HG03575 (cell line): ENCODE results near the gene SLC4A1.

Experiments
- ATAC-seq: cut with Tn5 transposase; IDR thresholded peaks from one replicate; pipeline ENCODE4 v1.9.1; 2021; ENCODE audit not compliant: unreplicated experiment, insufficient number of reproducible peaks, low FRiP score; ENCODE audit errors: extremely low read depth

SLC4A1 gene

GRCh38 chr17:44212507-44213402, 55.2 kb downstream of the SLC4A1 start:
- no peak for ATAC-seq

DNA sequence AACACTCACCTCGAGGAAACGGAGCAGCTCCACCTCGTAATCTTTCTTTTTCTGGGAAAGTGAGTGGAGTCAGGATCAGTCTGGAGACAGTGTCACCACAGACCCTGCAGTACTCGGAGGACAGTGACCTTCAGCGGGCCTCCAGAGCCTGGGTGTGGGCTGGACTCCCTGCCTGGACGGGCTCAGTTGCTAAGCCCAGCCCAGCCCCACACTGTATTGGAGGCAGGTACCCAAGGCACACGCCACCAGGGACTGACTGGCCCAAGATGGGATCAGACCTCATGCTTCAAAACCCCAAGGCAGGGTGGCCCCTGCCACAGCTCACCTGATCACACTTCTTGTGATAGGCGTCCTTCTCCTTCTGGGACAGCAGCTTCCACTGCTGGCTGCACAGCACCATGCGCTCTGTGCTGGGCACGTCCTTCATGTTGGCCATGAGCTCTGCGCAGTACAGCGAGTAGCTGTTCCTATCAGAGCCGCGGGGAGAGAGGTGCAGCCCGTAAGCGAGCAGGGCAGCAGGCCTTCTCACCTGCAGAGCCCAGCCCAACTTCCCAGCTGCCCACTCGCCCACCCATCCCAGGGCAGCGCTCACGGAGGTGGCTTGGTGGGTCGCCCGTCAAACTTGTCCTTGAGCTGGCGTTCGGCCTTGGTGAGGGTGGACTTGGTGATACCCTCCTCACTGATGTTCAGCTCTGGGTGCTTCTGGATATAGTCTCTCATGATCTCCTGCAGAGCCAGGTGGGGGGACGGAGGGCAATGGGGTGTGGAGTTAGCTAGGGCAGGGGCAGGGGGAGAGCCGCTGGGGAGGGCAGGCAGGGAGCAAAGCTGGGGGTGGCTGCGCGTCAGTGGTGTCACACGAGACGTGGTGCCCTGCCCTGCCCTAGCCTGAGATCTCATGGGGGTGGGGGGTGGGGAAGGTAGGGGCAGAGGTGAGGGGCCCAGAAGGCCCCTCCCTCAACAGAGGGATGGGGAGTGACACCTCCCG, 56.4 kb downstream of the SLC4A1 start:
- no peak for ATAC-seq

- ATAC-seq = no peak
Observed at GRCh38 chr17:44210342-44211192, 57.4 kb downstream of the SLC4A1 start.

DNA sequence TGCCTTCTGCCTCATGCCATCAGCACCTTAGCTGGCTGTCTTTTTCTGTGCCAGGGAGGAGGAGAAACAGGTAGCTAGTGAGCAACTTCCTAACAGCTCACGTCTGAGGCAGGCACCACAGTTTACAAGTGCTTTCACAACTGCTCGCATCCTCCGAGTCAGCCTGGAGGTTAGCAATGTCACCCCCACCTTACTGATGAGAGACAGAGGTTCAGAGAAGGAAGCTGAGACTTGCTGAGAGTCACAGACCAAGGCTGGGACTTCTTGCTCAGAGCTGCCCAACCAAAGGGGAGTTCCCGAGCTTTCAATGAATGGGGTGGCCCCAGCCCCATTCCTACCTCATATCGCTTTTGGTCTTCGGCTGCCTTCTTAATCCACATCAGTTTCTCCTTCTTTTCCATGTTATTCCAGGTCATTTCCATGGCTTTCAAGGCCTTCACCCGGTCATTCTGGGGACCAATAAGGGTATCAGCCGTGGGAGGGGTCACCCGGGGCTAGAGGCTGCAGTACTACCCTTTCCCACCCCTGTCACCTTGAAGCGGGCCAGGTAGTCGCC, 58.1 kb downstream of the SLC4A1 start:
- no peak for ATAC-seq

DNA sequence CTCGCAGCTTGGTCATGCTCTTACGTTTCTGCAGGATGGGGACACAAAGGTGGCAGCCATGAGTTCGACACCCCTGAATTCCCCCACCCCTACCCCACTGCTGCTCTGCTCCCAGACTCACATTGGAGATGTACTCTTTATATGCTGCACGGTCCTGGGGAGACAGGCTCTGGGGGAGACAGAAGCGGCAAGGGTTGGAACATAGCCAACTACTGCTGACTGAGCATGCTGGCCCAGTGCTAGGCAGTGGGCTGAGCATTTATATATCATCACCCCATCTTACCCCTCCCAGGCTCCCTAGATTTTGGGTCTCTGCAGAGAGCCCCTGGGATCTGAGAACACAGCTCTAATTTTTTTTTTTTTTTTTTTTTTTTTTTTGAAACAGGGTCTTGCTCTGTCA, 60.2 kb downstream of the SLC4A1 start:
- ATAC-seq = no peak

DNA sequence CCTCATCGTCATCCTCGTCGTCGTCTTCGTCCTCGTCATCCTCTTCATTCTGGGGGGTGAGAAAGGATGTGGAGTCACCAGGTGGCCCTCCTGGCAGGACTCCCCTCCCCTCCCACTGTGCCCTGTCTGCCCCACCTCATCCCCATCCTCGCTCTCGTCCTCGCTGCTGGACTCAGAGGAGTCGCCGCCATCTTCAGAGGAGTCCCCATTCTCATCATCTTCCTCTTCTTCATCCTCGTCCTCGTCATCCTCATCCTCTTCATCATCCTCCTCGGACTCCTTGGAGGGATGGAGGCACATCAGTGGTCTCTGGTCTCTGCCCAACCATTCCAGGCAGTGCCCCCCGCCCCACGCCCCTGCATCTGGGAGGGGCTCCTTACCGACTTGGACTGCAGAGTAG, 60.6 kb downstream of the SLC4A1 start:
- no peak for ATAC-seq

DNA sequence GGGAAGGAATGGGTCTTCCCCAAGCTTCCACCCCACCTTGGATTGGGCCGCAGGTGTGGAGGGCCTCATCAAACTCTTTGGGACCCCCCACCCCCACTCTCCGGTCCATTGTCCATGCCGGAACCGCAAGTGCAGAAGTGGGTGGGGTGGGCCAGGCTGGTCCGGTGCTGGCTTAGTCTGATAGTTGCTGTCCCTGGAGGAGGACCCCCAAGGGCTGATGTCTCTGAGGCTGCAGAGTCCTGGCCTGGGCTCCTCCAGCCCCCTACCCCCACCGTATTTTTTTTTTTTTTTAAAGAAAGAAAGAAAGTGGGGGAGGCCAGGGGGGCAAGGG, 61.1 kb downstream of the SLC4A1 start:
- ATAC-seq = no peak

DNA sequence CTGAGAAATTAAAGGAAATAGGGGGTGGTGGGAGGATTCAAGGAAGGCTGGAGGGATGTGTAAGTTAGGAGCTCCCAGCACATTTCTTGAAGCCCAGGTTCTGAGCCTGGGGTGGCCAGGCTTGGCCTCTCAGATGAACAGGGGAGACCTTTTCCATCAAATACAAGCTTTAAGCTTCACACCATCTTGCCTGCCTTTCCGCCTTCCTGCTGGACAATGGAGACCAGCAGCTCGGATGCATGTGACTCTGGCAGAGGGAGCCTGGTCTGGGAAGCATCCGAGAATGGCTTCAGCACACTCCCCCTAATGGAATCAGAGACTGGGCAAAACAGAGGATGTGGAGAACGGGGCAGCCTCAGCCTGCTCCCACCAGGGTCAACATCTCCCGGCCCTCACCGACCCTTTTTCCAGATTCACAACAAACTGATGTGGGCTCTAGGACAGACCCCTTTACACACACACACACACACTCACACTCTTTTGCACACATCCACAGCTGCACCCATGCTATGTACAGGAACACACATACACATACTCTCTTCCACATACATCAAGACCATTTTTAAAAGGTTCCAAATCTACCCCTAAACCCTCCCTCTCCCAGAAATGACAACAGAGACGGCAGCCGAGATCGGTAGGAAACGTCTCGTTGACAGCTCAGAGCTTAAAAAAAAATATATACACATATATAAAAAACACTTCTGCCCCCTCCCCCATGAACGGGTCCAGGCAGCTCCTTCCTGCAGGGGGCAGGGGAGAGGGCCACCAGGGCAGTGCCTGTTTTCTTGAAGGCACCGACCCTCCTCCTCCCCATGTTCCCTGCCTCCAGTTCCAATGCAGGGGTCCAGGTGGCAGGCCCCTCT, 61.7 kb downstream of the SLC4A1 start:
- ATAC-seq = no peak

GRCh38 chr17:44204441-44204882, 63.5 kb downstream of the SLC4A1 start:
- ATAC-seq = no peak

DNA sequence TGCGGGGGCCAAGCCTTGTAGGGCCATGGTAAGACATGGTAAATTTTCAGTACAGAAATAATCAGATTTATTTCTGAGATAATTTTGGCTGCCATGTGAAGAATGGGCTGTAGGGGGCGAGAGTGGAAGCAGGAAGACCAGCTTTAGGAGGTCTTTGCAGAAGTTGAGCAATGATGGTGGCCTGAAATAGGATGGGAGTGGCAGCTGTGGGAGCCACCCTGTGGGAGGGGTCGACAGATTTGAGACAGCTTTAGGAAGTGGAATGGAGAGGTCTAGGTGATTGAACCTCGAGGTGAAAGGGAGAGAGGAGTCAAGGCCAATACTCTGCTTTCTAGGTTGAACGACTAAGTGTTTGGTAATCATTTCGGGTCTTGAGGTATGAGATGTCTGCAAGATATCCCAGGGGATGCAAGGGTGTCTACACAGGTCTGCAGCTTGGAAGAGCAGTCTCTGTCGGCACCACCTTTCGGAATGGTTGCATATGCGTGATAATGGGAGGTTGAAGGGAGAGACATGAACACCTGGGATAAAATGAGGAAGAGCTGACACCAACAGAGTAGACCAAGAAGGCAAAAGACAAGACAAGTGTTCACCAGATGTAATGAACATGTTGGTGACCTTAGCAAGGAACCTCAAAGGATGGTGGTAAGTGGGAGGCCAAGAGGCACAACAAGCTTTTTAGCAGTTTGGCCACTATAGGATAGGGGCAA, 64.0 kb downstream of the SLC4A1 start:
- ATAC-seq = no peak

DNA sequence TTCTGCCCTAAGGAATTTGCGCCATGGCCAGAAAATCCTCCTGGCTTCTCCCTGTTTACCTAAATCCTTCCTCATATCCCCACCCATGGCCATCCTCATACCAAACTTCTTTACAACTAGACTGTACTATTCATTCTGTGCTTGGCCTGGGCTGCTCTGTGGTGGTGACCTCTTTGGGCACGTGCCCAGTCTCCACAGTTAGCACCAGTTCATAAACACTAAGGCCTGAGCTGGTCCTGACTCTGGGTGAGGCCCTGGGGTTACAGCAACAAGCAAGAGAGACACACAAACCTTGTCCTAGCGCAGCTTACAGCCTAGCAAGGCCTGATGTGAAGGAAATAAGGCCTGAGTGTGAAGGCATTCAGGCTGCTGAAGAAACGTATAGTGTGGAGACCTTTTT, 65.2 kb downstream of the SLC4A1 start:
- ATAC-seq = no peak

DNA sequence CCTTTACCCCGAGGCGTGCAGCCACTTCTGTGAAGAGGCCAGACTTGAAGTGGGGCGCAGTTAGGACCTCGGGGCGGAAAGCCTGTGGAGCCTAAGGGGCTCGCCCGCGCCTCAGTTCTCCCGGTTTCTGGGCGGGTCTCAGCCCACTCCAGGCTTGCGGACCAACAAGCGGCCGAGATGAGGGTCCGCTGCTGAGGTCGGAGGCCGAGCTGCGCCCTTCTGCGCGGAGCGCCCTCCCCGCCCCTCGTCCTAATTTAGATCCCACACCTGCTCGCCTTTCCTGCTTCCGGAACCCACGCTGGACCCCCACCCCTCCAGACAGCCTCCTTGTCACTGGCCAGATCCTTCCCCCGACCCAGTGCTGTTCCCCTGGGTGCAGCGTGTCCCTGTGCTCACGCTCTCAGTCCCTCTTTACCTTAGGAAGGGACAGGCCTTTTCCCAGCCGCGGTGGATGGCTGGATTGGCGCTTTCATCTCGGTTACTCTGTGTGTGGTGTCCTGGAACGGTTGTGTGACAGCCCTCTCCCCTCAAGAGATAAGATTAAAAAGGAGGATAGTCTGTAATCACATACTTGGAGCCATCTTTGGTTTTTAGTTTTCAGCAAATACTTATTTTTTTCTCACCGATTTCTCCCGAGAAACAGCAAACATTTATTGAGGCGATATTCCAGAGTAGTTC, 67.3 kb downstream of the SLC4A1 start:
- ATAC-seq = no peak

DNA sequence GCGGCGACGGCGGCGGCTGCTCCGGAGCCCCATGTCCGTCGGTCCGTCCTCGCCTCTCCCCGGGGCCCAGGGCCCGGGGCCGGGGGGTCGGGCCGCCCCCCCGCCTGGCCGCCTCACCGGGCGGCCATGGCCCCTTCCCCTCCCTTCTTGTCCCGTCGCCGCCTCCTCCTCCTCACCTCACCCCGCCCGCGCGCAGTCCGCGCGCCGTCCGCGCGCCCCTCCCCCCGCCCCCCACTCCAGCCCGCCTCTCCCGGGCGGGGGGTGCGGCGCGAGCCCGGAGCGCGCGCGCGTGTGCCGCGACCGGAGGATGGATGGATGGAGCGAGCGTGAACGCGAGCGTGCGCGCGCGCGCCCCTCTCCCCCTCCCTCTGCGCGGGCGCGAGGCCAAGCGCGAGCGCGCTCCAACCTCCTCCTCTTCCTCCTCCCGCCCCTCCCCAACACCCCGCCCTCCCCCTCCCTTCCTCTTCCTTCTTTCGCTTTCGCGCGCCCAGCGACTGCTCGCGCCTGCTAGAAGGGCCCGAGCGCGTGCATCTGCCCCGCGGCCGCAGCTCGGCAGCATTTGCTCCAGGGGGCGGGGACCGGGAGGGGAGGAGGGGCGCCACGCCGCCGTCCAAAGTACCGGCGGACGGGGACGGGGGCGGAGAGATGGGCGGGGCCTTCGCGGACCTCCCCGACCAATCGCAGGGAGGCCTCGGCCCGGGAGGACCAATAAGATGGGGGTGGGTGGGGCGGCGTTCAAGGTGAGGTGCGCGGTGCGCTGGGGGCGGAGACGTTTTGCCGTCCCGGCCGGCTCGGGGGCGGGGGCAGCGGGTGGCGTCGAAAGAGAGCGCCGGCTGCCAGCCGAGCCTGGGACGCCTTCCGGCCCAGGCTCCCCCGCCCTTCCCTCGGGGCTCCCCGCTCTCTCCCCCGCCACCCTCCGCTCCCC, 68.1 kb downstream of the SLC4A1 start, which contains the start of gene ATXN7L3:
Gene ATXN7L3 (minus strand): TSS at position 332 of the 925 bp plus-strand sequence. CDS start 1,814 bp downstream, outside the sequence.
- no peak for ATAC-seq

DNA sequence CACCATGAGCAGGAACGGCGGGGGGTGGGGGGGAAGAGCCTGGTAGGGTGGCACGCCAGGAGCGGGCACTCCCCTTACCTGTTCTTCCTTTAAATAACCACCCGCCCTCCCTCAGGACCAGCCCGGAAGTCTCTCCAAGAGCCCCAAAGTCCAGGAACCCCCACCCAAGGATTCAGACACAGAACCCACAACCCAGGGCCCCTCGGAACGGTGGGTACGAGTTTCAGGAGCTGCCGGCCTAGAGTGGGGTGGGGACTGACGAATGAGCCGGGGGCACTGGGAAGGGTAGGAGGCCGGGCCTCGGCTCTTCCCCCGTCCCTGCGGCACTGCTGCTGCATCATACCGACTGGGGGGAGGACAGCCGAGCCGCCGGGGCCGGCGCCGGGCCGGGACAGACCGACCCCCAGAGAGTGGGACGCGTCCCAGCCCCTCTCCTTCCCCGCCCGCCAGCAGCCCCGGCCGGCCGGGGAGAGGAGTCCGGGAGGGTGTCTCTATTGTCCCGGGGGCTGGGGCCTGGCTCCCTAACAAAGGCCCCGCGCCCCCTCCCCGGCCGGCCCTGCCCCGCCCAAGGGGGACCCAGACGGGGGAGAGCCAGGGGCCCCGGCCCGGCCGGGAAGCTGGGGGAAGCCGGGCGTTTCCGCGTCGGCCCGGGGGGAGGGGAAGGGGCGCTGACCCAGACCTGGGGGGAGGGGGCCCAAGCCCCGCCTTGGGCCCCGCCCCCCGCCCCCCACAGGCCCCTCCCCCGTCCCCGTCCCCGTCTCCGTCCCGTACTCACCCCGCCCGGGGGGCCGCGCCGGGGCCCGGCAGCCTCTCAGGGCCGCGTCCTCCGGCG, 69.0 kb downstream of the SLC4A1 start:
- ATAC-seq = no peak
